Right cardiac atrium (tissue), 5 donors: Measurements from ENCODE around the gene GSK3B. TPM values are rescaled to one million over a fixed set of nuclear protein-coding genes. Genes with fewer than 3 reads are reported as not detected.

Source experiments
- ATAC-seq, 2 donors: fragments of 200-7000 bp; cut with Tn5 transposase; one replicate each; pipeline versions ENCODE4 v1.8.0 to v1.9.1; 2020; ENCODE audit warnings: moderate library complexity in 2 of 2, mild to moderate bottlenecking in 1 of 2
- DNase-seq, 3 donors: peaks; one replicate each; pipeline ENCODE4 v3.0.0-alpha.2; 2020
- H3K27ac ChIP-seq: one replicate; pipeline ENCODE4 v1.5.1; 2013; ENCODE audit warnings: mild to moderate bottlenecking, low read length, control low read depth, moderate library complexity
- H3K27me3 ChIP-seq: one replicate; pipeline ENCODE4 v1.6.1; 2013; ENCODE audit not compliant: control insufficient read depth, insufficient read depth
- H3K4me1 ChIP-seq: one replicate; pipeline ENCODE4 v1.6.1; 2013; ENCODE audit warnings: low read length; ENCODE audit not compliant: control insufficient read depth, insufficient read depth
- H3K4me3 ChIP-seq: one replicate; pipeline ENCODE4 v1.5.1; 2013; ENCODE audit warnings: low read length, control low read depth
- H3K9me3 ChIP-seq: one replicate; pipeline ENCODE4 v1.6.1; 2013; ENCODE audit warnings: low read length; ENCODE audit not compliant: control insufficient read depth
- WGBS: extraction: QIAGEN DNeasy Blood & Tissue Kit; methylation state at CpG from one replicate; pipeline ENCODE4 v1.1.7; 2013; 5-methylcytosine and 5-hydroxymethylcytosine counted together
- intact Hi-C, 4 donors: fragments of 100-400 bp; cut with DNase I; formaldehyde crosslinking; loops; one replicate each; pipeline versions ENCODE4 v1.11.0 to v1.14.0; 2022 to 2023
- polyA plus RNA-seq: library from polyadenylated mRNA; stranded (reverse); fragments of 200-250 nt; gene quantifications from one replicate; pipeline ENCODE4 v1.2.3, GENCODE V29; 2013
- total RNA-seq, 4 donors: library from RNA; stranded (reverse); fragmentation: NEBNext Ultra II Directional; extraction: Animal tissue kit (Norgen Biotek cat#: 25700); gene quantifications; one replicate each; pipeline ENCODE4 v1.2.1, GENCODE V29; 2021
- donor health status: healthy with polysubstance abuse.
- donor health status: DM: no; HTN: yes; CAD: no.
- donor health status: DM: no; HTN: no; CAD: no.
- donor health status: DM: no; HTN: yes; CAD: no; lungs with severe emphysema.
- donor health status: DM: yes; HTN: yes; CAD: no.

GSK3B gene
- total and polyA plus RNA-seq, 5 donors, result 11.4 to 44.6 (median 39.8) TPM

DNA sequence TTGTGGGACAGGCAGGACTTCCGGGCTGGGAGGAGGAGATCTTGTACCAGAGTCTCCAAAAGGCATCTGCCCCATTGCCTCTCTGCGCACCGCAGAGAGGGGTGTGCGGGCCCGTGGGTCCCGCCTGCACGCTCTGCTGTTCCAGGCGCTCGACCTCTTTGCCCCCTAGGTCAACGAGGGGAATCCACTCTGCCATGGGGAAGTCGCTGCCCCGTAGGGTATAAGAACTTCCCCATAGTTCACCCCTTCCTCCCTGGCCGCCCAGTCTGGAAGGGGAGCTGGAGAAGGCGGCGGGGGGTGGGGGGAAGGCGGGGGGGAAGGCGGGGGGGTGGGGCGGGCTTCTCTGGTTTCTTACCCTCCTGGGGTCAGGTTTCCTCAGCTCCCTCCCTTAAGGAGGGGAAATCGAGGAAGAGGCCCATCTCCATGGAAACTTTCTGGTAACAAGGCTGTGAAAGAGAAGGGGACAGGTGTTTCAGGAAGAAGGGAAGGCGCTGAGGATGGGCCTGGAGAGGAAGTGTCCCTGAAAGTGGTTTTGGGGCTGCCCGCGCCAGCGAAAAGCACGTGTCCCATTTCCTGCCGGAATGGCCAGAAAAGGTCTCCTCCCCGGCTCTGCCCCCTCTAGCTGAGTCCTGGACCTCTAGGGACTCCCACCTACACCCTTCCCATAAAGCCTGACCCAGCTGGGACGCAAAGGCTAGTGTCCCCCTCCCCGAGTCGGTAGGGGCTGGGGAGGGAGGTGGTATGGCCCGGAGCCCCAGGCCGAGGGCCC is 284.8 kb downstream of the GSK3B start:
- 24% methylated on average over 31 of the region's 31 CpGs for WGBS

GRCh38 chr3:119808843-119809242 is 285.4 kb downstream of the GSK3B start:
- Histone ChIP-seq H3K9me3 (no peaks in the 10 kb centered on the region), H3K4me3 (no peak overlapping the region), H3K27me3 (no peaks in the 10 kb centered on the region), H3K27ac (no peak overlapping the region), H3K4me1 (no peaks in the 10 kb centered on the region)
- 88% methylated on average over 6 of the region's 6 CpGs for WGBS
- intact Hi-C loops, result no loop called here
- no peak for DNase-seq
- no peak for ATAC-seq

More for the DNA sequence above, 284.8 kb downstream of the GSK3B start:
- Histone ChIP-seq H3K27me3 (no peaks in the 10 kb centered on the region), H3K9me3 (no peaks in the 10 kb centered on the region), H3K4me1 (no peaks in the 10 kb centered on the region), H3K27ac (no peak overlapping the region), H3K4me3 (peak overlapping the region; percentile 23)
- peak in 1 of 2 donors; percentile 35 for ATAC-seq
- intact Hi-C loops, result no loop called here
- peak in 1 of 3 donors; percentile 66 for DNase-seq

- Histone ChIP-seq H3K4me1 (no peaks in the 10 kb centered on the region), H3K9me3 (no peaks in the 10 kb centered on the region), H3K27ac (no peak overlapping the region), H3K27me3 (no peaks in the 10 kb centered on the region), H3K4me3 (no peak overlapping the region)
- DNase-seq, result no peak
- WGBS, result 96% methylated on average over 4 of the region's 4 CpGs
- intact Hi-C loops, result no loop called here
- ATAC-seq, result no peak
Observed at GRCh38 chr3:119808244-119808643, 286.0 kb downstream of the GSK3B start.

DNA sequence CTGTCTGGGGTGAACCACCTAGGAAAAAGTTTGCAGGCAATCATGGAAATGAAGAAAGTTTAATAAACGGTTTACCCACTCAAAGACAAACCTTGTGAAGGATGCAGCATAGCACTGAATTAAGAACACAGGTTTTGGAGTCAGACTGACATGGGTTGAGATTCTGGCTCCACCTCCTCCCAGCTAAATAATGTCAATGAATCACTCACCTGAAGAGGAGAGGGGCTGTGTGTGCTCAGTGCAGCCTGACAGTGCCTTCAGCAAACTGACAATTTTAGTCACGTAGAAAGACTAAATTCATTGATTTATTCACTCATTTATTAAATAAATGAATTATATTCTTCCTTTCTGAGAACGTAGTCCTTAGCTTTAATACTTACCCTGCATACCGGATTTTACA is 293.4 kb downstream of the GSK3B start:
- H3K9me3 ChIP-seq, result no peaks in the 10 kb centered on the region
- DNase-seq (no peak), ATAC-seq (no peak)
- intact Hi-C loops, result no loop called here
- no peaks in the 10 kb centered on the region for H3K4me1 ChIP-seq
- H3K4me3 ChIP-seq, result no peak overlapping the region
- H3K27me3 ChIP-seq, result no peaks in the 10 kb centered on the region
- H3K27ac ChIP-seq, result no peak overlapping the region
- 82% methylated on average over 4 of the region's 4 CpGs for WGBS

DNA sequence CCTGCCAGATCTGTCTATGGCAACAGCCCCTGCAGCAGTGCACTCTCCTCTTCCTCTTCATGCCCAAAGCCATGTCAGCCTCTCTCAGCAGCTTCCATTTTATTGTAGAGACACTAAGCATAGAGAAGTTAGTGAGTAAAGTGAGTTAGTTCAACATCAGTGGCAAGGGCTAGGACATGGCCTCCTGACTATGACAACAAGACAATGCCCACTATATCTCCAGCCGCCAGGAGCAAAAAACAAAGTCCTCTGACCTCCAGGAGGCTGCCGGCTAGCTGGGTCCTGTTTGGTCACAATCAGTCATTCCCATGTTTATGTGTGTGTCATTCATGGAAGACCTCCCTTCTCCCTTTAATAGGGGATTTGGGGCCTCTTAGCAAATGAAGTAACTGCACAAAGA is 297.5 kb downstream of the GSK3B start:
- Histone ChIP-seq H3K27me3 (no peaks in the 10 kb centered on the region), H3K27ac (no peak overlapping the region), H3K4me1 (no peaks in the 10 kb centered on the region), H3K4me3 (no peak overlapping the region), H3K9me3 (no peaks in the 10 kb centered on the region)
- intact Hi-C loops, result no loop called here
- ATAC-seq (no peak), DNase-seq (no peak)
- WGBS, result 56% methylated on average over 2 of the region's 2 CpGs

GRCh38 chr3:119796368-119796767 is 297.9 kb downstream of the GSK3B start:
- WGBS, result 98% methylated on average over 2 of the region's 2 CpGs
- no peaks in the 10 kb centered on the region for H3K4me1 ChIP-seq
- DNase-seq (no peak), ATAC-seq (no peak)
- intact Hi-C loops, result no loop called here
- H3K27me3 ChIP-seq, result no peaks in the 10 kb centered on the region
- no peak overlapping the region for H3K27ac ChIP-seq
- H3K9me3 ChIP-seq, result no peaks in the 10 kb centered on the region
- no peak overlapping the region for H3K4me3 ChIP-seq

DNA sequence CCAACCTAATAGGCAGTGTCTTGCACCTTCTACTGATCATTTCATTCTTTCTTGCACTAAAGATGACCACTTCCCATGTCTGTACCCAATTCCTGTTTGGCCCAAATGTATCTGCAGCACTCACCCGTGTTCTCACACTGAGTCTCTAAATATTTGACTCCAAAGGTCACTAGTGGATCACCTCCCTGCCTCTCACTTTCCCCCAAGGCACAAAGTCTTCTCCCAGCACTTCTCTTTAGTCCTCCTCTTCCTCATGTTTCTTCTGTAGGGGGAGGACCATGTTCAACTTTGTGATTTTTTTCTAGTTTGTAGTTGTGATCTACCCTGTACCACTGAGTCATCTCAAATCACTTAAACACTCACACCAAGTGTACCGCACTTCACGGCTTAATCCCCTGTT is 298.4 kb downstream of the GSK3B start:
- ATAC-seq (no peak), DNase-seq (no peak)
- Histone ChIP-seq H3K27ac (no peak overlapping the region), H3K9me3 (no peaks in the 10 kb centered on the region), H3K4me3 (no peak overlapping the region), H3K27me3 (no peaks in the 10 kb centered on the region), H3K4me1 (no peaks in the 10 kb centered on the region)
- 81% methylated on average over 3 of the region's 3 CpGs for WGBS
- intact Hi-C loops, result no loop called here

DNA sequence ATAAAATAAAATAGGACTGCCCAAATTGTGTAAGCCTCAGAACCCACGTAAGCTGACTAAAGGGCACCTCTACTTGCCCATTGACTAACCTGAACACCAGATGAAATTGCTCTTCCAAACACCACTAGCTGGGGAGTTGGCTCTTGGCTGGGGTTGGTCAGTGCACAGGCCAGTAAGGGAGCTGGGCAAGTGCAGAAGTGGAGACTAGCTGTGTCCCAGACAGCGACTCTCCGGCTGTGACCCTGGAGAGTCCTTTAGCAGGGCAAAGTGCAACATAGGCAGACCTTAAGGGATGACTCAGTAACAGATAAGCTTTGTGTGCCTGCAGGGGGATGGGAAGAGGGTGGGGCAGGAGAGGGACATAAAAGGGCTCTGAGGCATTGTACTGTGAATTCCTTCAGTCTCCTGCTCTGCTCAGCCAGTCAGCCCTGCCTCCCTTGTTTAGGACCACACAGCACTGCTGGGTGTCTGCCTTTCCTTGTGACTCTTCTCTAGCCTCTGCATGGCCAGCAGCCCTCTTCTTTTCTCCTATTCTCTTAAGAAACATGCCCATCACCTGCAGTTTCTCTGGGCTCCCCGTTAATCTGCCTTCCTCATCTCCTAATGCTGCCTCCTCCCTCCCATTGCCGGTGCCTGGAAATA is 299.2 kb downstream of the GSK3B start:
- H3K27ac ChIP-seq, result no peak overlapping the region
- no peaks in the 10 kb centered on the region for H3K4me1 ChIP-seq
- WGBS, result 40% methylated on average over 5 of the region's 5 CpGs
- no peak overlapping the region for H3K4me3 ChIP-seq
- no peaks in the 10 kb centered on the region for H3K27me3 ChIP-seq
- ATAC-seq, result peak; percentile 63 to 85
- DNase-seq, result no peak
- H3K9me3 ChIP-seq, result no peaks in the 10 kb centered on the region
- intact Hi-C loops, result no loop called here

- H3K9me3 ChIP-seq, result no peaks in the 10 kb centered on the region
- no peak overlapping the region for H3K4me3 ChIP-seq
- no peaks in the 10 kb centered on the region for H3K4me1 ChIP-seq
- H3K27me3 ChIP-seq, result no peaks in the 10 kb centered on the region
- no peak for ATAC-seq
- intact Hi-C loops, result no loop called here
- 98% methylated on average over 2 of the region's 2 CpGs for WGBS
- DNase-seq, result no peak
- no peak overlapping the region for H3K27ac ChIP-seq
Observed at GRCh38 chr3:119794401-119794800, 299.8 kb downstream of the GSK3B start.

- ATAC-seq, result no peak
- Histone ChIP-seq H3K27me3 (no peaks in the 10 kb centered on the region), H3K4me3 (no peak overlapping the region), H3K27ac (no peak overlapping the region), H3K4me1 (no peaks in the 10 kb centered on the region), H3K9me3 (no peaks in the 10 kb centered on the region)
- 94% methylated on average over 8 of the region's 8 CpGs for WGBS
- DNase-seq, result no peak
- intact Hi-C loops, result no loop called here
Observed at GRCh38 chr3:119792270-119792669, 302.0 kb downstream of the GSK3B start.

DNA sequence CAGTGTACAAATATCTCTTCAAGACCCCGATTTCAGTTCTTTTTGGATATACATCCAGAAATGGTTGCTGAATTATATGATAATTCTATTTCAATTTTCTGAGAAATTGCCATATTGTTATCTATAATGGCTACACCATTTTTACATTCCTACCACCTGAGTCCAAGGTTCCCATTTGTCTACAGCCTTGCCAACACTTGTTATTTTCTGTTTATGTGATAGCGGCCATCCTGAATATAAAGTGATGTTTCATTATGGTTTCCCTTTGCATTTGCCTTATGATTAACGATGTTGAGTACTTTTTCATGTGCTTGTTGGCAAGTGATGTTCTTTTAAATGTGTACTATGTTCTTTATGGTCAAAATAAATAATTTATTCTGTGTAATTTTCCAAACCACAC is 303.9 kb downstream of the GSK3B start:
- Histone ChIP-seq H3K4me3 (no peak overlapping the region), H3K27ac (no peak overlapping the region), H3K9me3 (no peaks in the 10 kb centered on the region), H3K27me3 (no peaks in the 10 kb centered on the region), H3K4me1 (no peaks in the 10 kb centered on the region)
- WGBS, result 92% methylated on average over 3 of the region's 3 CpGs
- intact Hi-C loops, result no loop called here
- DNase-seq (no peak), ATAC-seq (no peak)
